WTC11 (cell line): Measurements from ENCODE around the gene ASB11. TPM values are rescaled to one million over a fixed set of nuclear protein-coding genes. Genes with fewer than 3 reads are reported as not detected.

Experiments
- ATAC-seq: fragments of 200-7000 bp; cut with Tn5 transposase; 2 replicates; pipeline ENCODE4 v1.10.0; 2021; ENCODE audit warnings: mild to moderate bottlenecking, moderate library complexity
- CTCF ChIA-PET: fragments of 300-600 bp; sonication (Branson Sonifier 250); formaldehyde crosslinking; loops from one replicate; lab custom pipeline; 2021; ENCODE audit warnings: antibody characterized with exemption; lab: Charles Lee
- POLR2A ChIA-PET: fragments of 350-600 bp; sonication (Branson Sonifier 250); formaldehyde crosslinking; loops from one replicate; lab custom pipeline; 2021; ENCODE audit warnings: antibody characterized with exemption; lab: Charles Lee
- DNase-seq: peaks from one replicate; pipeline ENCODE4 v3.0.0; 2021; ENCODE audit warnings: low spot score
- H3K27ac Mint-ChIP-seq: 2 replicates; pipeline ENCODE4 v1.8.0; 2021; ENCODE audit warnings: mixed read lengths
- H3K27me3 Mint-ChIP-seq: 2 replicates; pipeline ENCODE4 v1.8.0; 2021; ENCODE audit warnings: low read depth, mild to moderate bottlenecking, moderate library complexity, mixed read lengths
- H3K36me3 Mint-ChIP-seq: 2 replicates; pipeline ENCODE4 v1.8.0; 2021; ENCODE audit warnings: mixed read lengths
- H3K4me1 Mint-ChIP-seq: 2 replicates; pipeline ENCODE4 v1.8.0; 2022; ENCODE audit warnings: mixed read lengths
- H3K4me3 Mint-ChIP-seq: 2 replicates; pipeline ENCODE4 v1.8.0; 2021; ENCODE audit warnings: mild to moderate bottlenecking, moderate library complexity, mixed read lengths
- H3K9me3 Mint-ChIP-seq: 2 replicates; pipeline ENCODE4 v1.8.0; 2021; ENCODE audit warnings: mixed read lengths
- ATF1 ChIP-seq: sonication (generic); formaldehyde crosslinking; IDR thresholded peaks from 2 replicates; pipeline ENCODE4 v1.8.1; 2023; ENCODE audit warnings: mild to moderate bottlenecking, moderate library complexity, missing genetic modification reagents
- E2F1 ChIP-seq: sonication (generic); formaldehyde crosslinking; IDR thresholded peaks from 2 replicates; pipeline ENCODE4 v1.8.0; 2022; ENCODE audit warnings: mild to moderate bottlenecking, missing genetic modification reagents
- E2F5 ChIP-seq: sonication (generic); formaldehyde crosslinking; IDR thresholded peaks from 2 replicates; pipeline ENCODE4 v1.8.1; 2022; ENCODE audit warnings: mild to moderate bottlenecking, moderate library complexity, missing genetic modification reagents
- FOXP1 ChIP-seq: sonication (generic); formaldehyde crosslinking; IDR thresholded peaks from 2 replicates; pipeline ENCODE4 v1.8.0; 2022; ENCODE audit warnings: missing genetic modification reagents, mild to moderate bottlenecking, moderate library complexity, borderline replicate concordance
- MYBL2 ChIP-seq: sonication (generic); formaldehyde crosslinking; IDR thresholded peaks from 2 replicates; pipeline ENCODE4 v1.8.1; 2023; ENCODE audit warnings: mild to moderate bottlenecking, moderate library complexity, missing genetic modification reagents
- NFE2L1 ChIP-seq: sonication (generic); formaldehyde crosslinking; IDR thresholded peaks from 2 replicates; pipeline ENCODE4 v1.8.1; 2023; ENCODE audit warnings: missing genetic modification reagents
- NR3C1 ChIP-seq: sonication (generic); formaldehyde crosslinking; conservative IDR thresholded peaks from 2 replicates; pipeline ENCODE4 v1.8.1; 2023; ENCODE audit warnings: low read depth, mild to moderate bottlenecking, missing genetic modification reagents
- PRDM15 ChIP-seq: sonication (generic); formaldehyde crosslinking; IDR thresholded peaks from 2 replicates; pipeline ENCODE4 v1.8.0; 2022; ENCODE audit warnings: missing genetic modification reagents
- PRRX2 ChIP-seq: fragments of 250-450 bp; sonication (Bioruptor Pico); IDR thresholded peaks from 2 replicates; pipeline ENCODE4 v1.8.0; 2021; ENCODE audit warnings: mild to moderate bottlenecking
- TP53 ChIP-seq: sonication (generic); formaldehyde crosslinking; IDR thresholded peaks from 2 replicates; pipeline ENCODE4 v1.8.1; 2023; ENCODE audit warnings: mild to moderate bottlenecking, missing genetic modification reagents
- ZNF121 ChIP-seq: sonication (generic); formaldehyde crosslinking; IDR thresholded peaks from 2 replicates; pipeline ENCODE4 v1.8.0; 2023; ENCODE audit warnings: missing genetic modification reagents
- ZNF263 ChIP-seq: sonication (generic); formaldehyde crosslinking; IDR thresholded peaks from 2 replicates; pipeline ENCODE4 v1.8.1; 2022; ENCODE audit warnings: low read depth, mild to moderate bottlenecking, moderate library complexity, missing genetic modification reagents
- ZNF317 ChIP-seq: sonication (generic); formaldehyde crosslinking; IDR thresholded peaks from 2 replicates; pipeline ENCODE4 v1.8.1; 2023; ENCODE audit warnings: low read depth, mild to moderate bottlenecking, moderate library complexity, missing genetic modification reagents, borderline replicate concordance
- ZNF425 ChIP-seq: fragments of 250-450 bp; sonication (Bioruptor Pico); conservative IDR thresholded peaks from 2 replicates; pipeline ENCODE4 v1.9.0; 2021; ENCODE audit warnings: mild to moderate bottlenecking
- ZNF512 ChIP-seq: sonication (generic); formaldehyde crosslinking; IDR thresholded peaks from 2 replicates; pipeline ENCODE4 v1.8.1; 2022; ENCODE audit warnings: missing genetic modification reagents, borderline replicate concordance
- ZNF532 ChIP-seq: fragments of 250-450 bp; sonication (Bioruptor Pico); IDR thresholded peaks from 2 replicates; pipeline ENCODE4 v1.9.0; 2021; ENCODE audit warnings: mild to moderate bottlenecking, borderline replicate concordance
- total RNA-seq: library from RNA; stranded (reverse); gene quantifications from 3 replicates; pipeline ENCODE4 v1.2.3, GENCODE V29; 2021

Gene ASB11
- total RNA-seq, 1 experiment from 2014 or later = not detected

GRCh38 chrX:15311119-15311518 lies 4.3 kb downstream of the ASB11 start:
- POLR2A ChIA-PET = no interaction called here
- TF ChIP-seq PRDM15 (CRISPR knock-in tag) (no peak), TP53 (CRISPR knock-in tag) (no peak), PRRX2 (CRISPR knock-in tag) (no peak), ATF1 (CRISPR knock-in tag) (no peak), E2F5 (CRISPR knock-in tag) (no peak), ZNF263 (CRISPR knock-in tag) (no peak), MYBL2 (CRISPR knock-in tag) (no peak), NR3C1 (CRISPR knock-in tag) (no peak), ZNF425 (CRISPR knock-in tag) (no peak), ZNF532 (CRISPR knock-in tag) (no peak)
- H3K27me3 Mint-ChIP-seq = no peaks in the 10 kb centered on the region
- DNase-seq (no peak), ATAC-seq (no peak)
- H3K4me3 Mint-ChIP-seq = no peak overlapping the region
- H3K36me3 Mint-ChIP-seq = no peaks in the 10 kb centered on the region
- H3K4me1 Mint-ChIP-seq = no peaks in the 10 kb centered on the region
- CTCF ChIA-PET = interaction anchor here (1.4 kb wide), 1 partner anchor 9 kb away, joined by 3 read pairs; no protein-coding TSS in a partner anchor
- H3K9me3 Mint-ChIP-seq = no peaks in the 10 kb centered on the region
- H3K27ac Mint-ChIP-seq = no peak overlapping the region

- POLR2A ChIA-PET = no interaction called here
- ATAC-seq = no peak
- Mint-ChIP-seq H3K27me3 (no peaks in the 10 kb centered on the region), H3K36me3 (no peaks in the 10 kb centered on the region), H3K27ac (no peak overlapping the region), H3K4me3 (no peak overlapping the region), H3K4me1 (no peaks in the 10 kb centered on the region), H3K9me3 (no peaks in the 10 kb centered on the region)
- DNase-seq = no peak
- CTCF ChIA-PET = no interaction called here
- TF ChIP-seq NFE2L1 (CRISPR knock-in tag) = no peak
- TF ChIP-seq ZNF317 = no peak
- TF ChIP-seq TP53 (CRISPR knock-in tag) = no peak
- TF ChIP-seq ZNF121 = no peak
- TF ChIP-seq FOXP1 = no peak
- no peak for TF ChIP-seq ZNF512
- TF ChIP-seq E2F1 = no peak
- no peak for TF ChIP-seq ZNF532 (CRISPR knock-in tag)
These were observed 5.3 kb downstream of the ASB11 start for GRCh38 chrX:15310117-15310516.
